GM12878 (cell line): Measurements from ENCODE around the gene ADCY2. TPM values are rescaled to one million over a fixed set of nuclear protein-coding genes. Genes with fewer than 3 reads are reported as not detected.

ENCODE experiments used
- ATAC-seq: fragments of 200-7000 bp; cut with Tn5 transposase; 3 replicates; pipeline ENCODE4 v1.9.1; 2020; ENCODE audit warnings: mild to moderate bottlenecking, moderate library complexity
- BruUV-seq: library from RNA; stranded (reverse); fragments of 400-500 nt; replicated peaks from 2 replicates; lab custom pipeline; 2021; lab: Mats Ljungman, UMichigan
- CTCF ChIA-PET: fragments of 300-600 bp; sonication (Branson Sonifier 250); formaldehyde crosslinking; extraction: SDS; loops from one replicate; lab custom pipeline; 2021; ENCODE audit warnings: inconsistent platforms; lab: Yijun Ruan, JAX
- POLR2A ChIA-PET: fragments of 350-600 bp; formaldehyde crosslinking; extraction: SDS; loops from one replicate; lab custom pipeline; 2021; ENCODE audit warnings: inconsistent platforms; lab: Charles Lee
- RAD21 ChIA-PET: fragments of 300-600 bp; sonication (Branson Sonifier 250); formaldehyde crosslinking; loops from one replicate; lab custom pipeline; 2023; ENCODE audit warnings: antibody characterized with exemption; ENCODE audit not compliant: unreplicated experiment; lab: Charles Lee
- SMC1A ChIA-PET: fragments of 300-600 bp; sonication (Branson Sonifier 250); formaldehyde crosslinking; loops from one replicate; lab custom pipeline; 2023; ENCODE audit not compliant: unreplicated experiment, uncharacterized antibody; lab: Charles Lee
- DNase-seq: peaks from one replicate; pipeline ENCODE4 v3.0.0-alpha.2; 2011; ENCODE audit warnings: low read depth, low spot score
- FAIRE-seq: peaks from 3 replicates; lab custom pipeline; 2011; peaks lifted over from hg19 to GRCh38; lab: Jason Lieb, UNC
- H2AFZ ChIP-seq: 2 replicates; pipeline ENCODE4 v1.6.0; 2011; ENCODE audit warnings: low read depth, low read length, control low read depth; ENCODE audit not compliant: control insufficient read depth
- H3K27ac ChIP-seq: 2 replicates; pipeline ENCODE4 v1.5.1; 2011; ENCODE audit warnings: control low read depth; ENCODE audit not compliant: control insufficient read depth, insufficient read depth
- H3K27me3 ChIP-seq, 2 experiments: replicated peaks in 1 of 2; 2 replicates each; pipeline versions ENCODE4 v1.6.0 to v1.6.1; 2011; ENCODE audit warnings: low read length in 1 of 2; ENCODE audit not compliant: control insufficient read depth in 2 of 2, insufficient read depth in 2 of 2
- H3K36me3 ChIP-seq, 2 experiments: 2 replicates each; pipeline ENCODE4 v1.5.1; 2011; ENCODE audit warnings: low read length in 1 of 2; ENCODE audit not compliant: control insufficient read depth in 2 of 2, insufficient read depth in 2 of 2
- H3K4me1 ChIP-seq: 2 replicates; pipeline ENCODE4 v1.6.1; 2011; ENCODE audit warnings: mild to moderate bottlenecking, low read length, moderate library complexity, mixed read lengths; ENCODE audit not compliant: control insufficient read depth, insufficient read depth
- H3K4me2 ChIP-seq: 2 replicates; pipeline ENCODE4 v1.6.0; 2011; ENCODE audit warnings: control low read depth; ENCODE audit not compliant: control insufficient read depth, insufficient read depth
- H3K4me3 ChIP-seq: fragments of 200-600 bp; sonication (generic); 2 replicates; pipeline ENCODE4 v1.5.1; 2016
- H3K79me2 ChIP-seq: 2 replicates; pipeline ENCODE4 v1.6.0; 2011; ENCODE audit warnings: low read length; ENCODE audit not compliant: control insufficient read depth, insufficient read depth
- H3K9ac ChIP-seq: 2 replicates; pipeline ENCODE4 v1.8.0; 2011; ENCODE audit warnings: low read length, control low read depth, mixed read lengths; ENCODE audit not compliant: control insufficient read depth, insufficient read depth
- H3K9me3 ChIP-seq: replicated peaks from 3 replicates; pipeline ENCODE4 v1.5.1; 2011; ENCODE audit warnings: mild to moderate bottlenecking, low read length; ENCODE audit not compliant: control insufficient read depth, insufficient read depth
- H4K20me1 ChIP-seq: 2 replicates; pipeline ENCODE4 v1.6.0; 2011; ENCODE audit not compliant: control insufficient read depth, insufficient read depth
- BCL11A ChIP-seq: IDR thresholded peaks from 2 replicates; pipeline ENCODE4 v1.6.1; 2011; ENCODE audit warnings: low read depth, low read length
- CREB1 ChIP-seq: IDR thresholded peaks from 2 replicates; pipeline ENCODE4 v1.6.1; 2012; ENCODE audit warnings: low read depth, mild to moderate bottlenecking, inconsistent platforms
- MXI1 ChIP-seq: fragments of 150-350 bp; IDR thresholded peaks from 2 replicates; pipeline ENCODE4 v1.6.1; 2011; ENCODE audit warnings: low read depth, mild to moderate bottlenecking, inconsistent platforms, low read length, improper control_type of control experiment
- NR2F1 ChIP-seq: fragments of 450-650 bp; conservative IDR thresholded peaks from 2 replicates; pipeline ENCODE4 v1.6.1; 2017; ENCODE audit warnings: mild to moderate bottlenecking
- SIN3A ChIP-seq: IDR thresholded peaks from 2 replicates; pipeline ENCODE4 v1.6.1; 2012; ENCODE audit warnings: low read depth, low read length, improper control_type of control experiment
- STAT1 ChIP-seq: fragments of 450-650 bp; conservative IDR thresholded peaks from 2 replicates; pipeline ENCODE4 v1.6.1; 2014; ENCODE audit warnings: antibody characterized with exemption, mild to moderate bottlenecking
- TCF12 ChIP-seq: IDR thresholded peaks from 2 replicates; pipeline ENCODE4 v1.6.1; 2011; ENCODE audit warnings: low read depth, mild to moderate bottlenecking, low read length
- TCF3 ChIP-seq: IDR thresholded peaks from 2 replicates; pipeline ENCODE4 v1.6.1; 2012; ENCODE audit warnings: low read depth, mild to moderate bottlenecking, low read length, borderline replicate concordance; ENCODE audit not compliant: insufficient read depth
- WGBS: methylation state at CpG from one replicate; pipeline ENCODE4 v1.1.6; 2016; ENCODE audit warnings: low lambda C conversion rate; ENCODE audit not compliant: insufficient replicate concordance, insufficient coverage; ENCODE audit errors: missing lambda C conversion rate; 5-methylcytosine and 5-hydroxymethylcytosine counted together
- in situ Hi-C: fragments of 300-500 bp; cut with MboI; formaldehyde crosslinking; loops from 9 replicates; pipeline ENCODE4 v1.14.3; 2018; ENCODE audit warnings: mixed read lengths
- intact Hi-C: fragments of 100-400 bp; cut with micrococcal nuclease; formaldehyde crosslinking; loops from one replicate; pipeline ENCODE4 v1.14.2; 2022; ENCODE audit not compliant: unreplicated experiment
- polyA plus RNA-seq, 11 experiments: library from polyadenylated mRNA; depleted of rRNA in 4 of 11; unstranded in 6 of 11; stranded (reverse) in 5 of 11; fragments of >200 nt; fragmentation: Nextera tagmentation in 4 of 11; fragmentation: Illumina TruSeq in 1 of 11; extraction: Ambion mirVana in 4 of 11; extraction: Trizol in 1 of 11; gene quantifications; 1 replicate in 1 of 11; 2 replicates in 10 of 11; pipeline versions ENCODE4 v1.2.1 to v1.2.3, GENCODE V29; 2011 to 2016; ENCODE audit warnings: inconsistent platforms in 2 of 11, missing spikeins in 2 of 11, low read depth in 1 of 11
- total RNA-seq, 4 experiments: library from RNA; depleted of rRNA in 3 of 4; stranded (reverse); fragments of >200 nt in 3 of 4; fragmentation: Illumina TruSeq in 1 of 4; extraction: Trizol in 1 of 4; gene quantifications; 2 replicates each; pipeline versions ENCODE4 v1.2.1 to v1.2.3, GENCODE V29; 2013 to 2021
- TF ChIP-seq, protein P1 (sequence below): fragments of 450-650 bp; IDR thresholded peaks from 2 replicates; pipeline ENCODE4 v1.6.1; 2014; ENCODE audit warnings: mild to moderate bottlenecking
- TF ChIP-seq, protein P2 (sequence below): IDR thresholded peaks from 2 replicates; pipeline ENCODE4 v1.6.1; 2011; ENCODE audit warnings: borderline replicate concordance, low read depth, mild to moderate bottlenecking, moderate library complexity, low read length; ENCODE audit not compliant: insufficient read depth, poor library complexity, severe bottlenecking
- TF ChIP-seq, protein P3 (sequence below): IDR thresholded peaks from 2 replicates; pipeline ENCODE4 v1.6.1; 2011; ENCODE audit warnings: mild to moderate bottlenecking, low read depth, low read length, moderate library complexity; ENCODE audit not compliant: insufficient replicate concordance

Gene ADCY2
- total and polyA plus RNA-seq, 10 of the 15 experiments (the other 5 are each of a cell fraction or from before 2014, with no cell fraction given), result 0.07 to 0.26 TPM; not detected in 8

DNA sequence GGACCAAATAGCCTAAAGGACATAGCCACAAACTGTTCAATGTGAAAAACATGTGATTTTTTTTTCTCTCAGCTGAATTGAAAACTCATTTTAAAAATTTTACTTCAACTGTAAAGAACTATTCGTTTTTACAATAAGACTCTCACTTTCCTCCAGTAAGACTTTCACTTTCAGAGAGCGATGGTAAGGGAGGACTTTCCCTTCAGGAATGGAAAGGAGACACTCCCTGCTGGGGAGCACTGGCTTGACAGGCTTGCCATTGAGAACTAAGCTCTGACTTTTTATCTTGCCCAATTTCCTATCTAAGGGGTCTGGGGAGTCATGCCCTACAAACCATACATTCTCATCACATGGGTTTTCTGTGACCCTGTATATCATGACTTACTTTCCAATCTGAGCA is 268.3 kb downstream of the ADCY2 start:
- SMC1A ChIA-PET, result no interaction called here
- TF ChIP-seq MXI1 (no peak), STAT1 (no peak), NR2F1 (no peak), TCF12 (no peak), BCL11A (no peak), SIN3A (no peak), TCF3 (no peak), CREB1 (no peak)
- TF ChIP-seq, protein P1, sequence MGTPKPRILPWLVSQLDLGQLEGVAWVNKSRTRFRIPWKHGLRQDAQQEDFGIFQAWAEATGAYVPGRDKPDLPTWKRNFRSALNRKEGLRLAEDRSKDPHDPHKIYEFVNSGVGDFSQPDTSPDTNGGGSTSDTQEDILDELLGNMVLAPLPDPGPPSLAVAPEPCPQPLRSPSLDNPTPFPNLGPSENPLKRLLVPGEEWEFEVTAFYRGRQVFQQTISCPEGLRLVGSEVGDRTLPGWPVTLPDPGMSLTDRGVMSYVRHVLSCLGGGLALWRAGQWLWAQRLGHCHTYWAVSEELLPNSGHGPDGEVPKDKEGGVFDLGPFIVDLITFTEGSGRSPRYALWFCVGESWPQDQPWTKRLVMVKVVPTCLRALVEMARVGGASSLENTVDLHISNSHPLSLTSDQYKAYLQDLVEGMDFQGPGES, result no peak
- TF ChIP-seq, protein P2, sequence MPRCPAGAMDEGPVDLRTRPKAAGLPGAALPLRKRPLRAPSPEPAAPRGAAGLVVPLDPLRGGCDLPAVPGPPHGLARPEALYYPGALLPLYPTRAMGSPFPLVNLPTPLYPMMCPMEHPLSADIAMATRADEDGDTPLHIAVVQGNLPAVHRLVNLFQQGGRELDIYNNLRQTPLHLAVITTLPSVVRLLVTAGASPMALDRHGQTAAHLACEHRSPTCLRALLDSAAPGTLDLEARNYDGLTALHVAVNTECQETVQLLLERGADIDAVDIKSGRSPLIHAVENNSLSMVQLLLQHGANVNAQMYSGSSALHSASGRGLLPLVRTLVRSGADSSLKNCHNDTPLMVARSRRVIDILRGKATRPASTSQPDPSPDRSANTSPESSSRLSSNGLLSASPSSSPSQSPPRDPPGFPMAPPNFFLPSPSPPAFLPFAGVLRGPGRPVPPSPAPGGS, result no peak
- TF ChIP-seq, protein P3, sequence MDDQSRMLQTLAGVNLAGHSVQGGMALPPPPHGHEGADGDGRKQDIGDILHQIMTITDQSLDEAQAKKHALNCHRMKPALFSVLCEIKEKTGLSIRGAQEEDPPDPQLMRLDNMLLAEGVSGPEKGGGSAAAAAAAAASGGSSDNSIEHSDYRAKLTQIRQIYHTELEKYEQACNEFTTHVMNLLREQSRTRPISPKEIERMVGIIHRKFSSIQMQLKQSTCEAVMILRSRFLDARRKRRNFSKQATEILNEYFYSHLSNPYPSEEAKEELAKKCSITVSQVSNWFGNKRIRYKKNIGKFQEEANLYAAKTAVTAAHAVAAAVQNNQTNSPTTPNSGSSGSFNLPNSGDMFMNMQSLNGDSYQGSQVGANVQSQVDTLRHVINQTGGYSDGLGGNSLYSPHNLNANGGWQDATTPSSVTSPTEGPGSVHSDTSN, result no peak
- TF ChIP-seq, all 136 proteins: peak for 0
- WGBS, result 4% methylated on average over 2 of the region's 2 CpGs
- no TSS peak for BruUV-seq
- H3K4me3 ChIP-seq, result no peak overlapping the region
- no peak overlapping the region for H3K27ac ChIP-seq
- intact Hi-C loops (no loop called here), in situ Hi-C loops (no loop called here)
- no peaks in the 10 kb centered on the region for H3K79me2 ChIP-seq
- H3K9me3 ChIP-seq, result no peaks in the 10 kb centered on the region
- RAD21 ChIA-PET, result no interaction called here
- no peaks in the 10 kb centered on the region for H3K36me3 ChIP-seq
- FAIRE-seq, result no peak
- no peaks in the 10 kb centered on the region for H3K27me3 ChIP-seq
- CTCF ChIA-PET, result no interaction called here
- no peaks in the 10 kb centered on the region for H4K20me1 ChIP-seq
- POLR2A ChIA-PET, result no interaction called here
- H2AFZ ChIP-seq, result no peak overlapping the region
- no peaks in the 10 kb centered on the region for H3K4me1 ChIP-seq
- DNase-seq, result no peak
- ATAC-seq, result no peak
- no peak overlapping the region for H3K9ac ChIP-seq
- no peak overlapping the region for H3K4me2 ChIP-seq
